ENCODE data around the gene ACIN1.

ACIN1 gene

DNA sequence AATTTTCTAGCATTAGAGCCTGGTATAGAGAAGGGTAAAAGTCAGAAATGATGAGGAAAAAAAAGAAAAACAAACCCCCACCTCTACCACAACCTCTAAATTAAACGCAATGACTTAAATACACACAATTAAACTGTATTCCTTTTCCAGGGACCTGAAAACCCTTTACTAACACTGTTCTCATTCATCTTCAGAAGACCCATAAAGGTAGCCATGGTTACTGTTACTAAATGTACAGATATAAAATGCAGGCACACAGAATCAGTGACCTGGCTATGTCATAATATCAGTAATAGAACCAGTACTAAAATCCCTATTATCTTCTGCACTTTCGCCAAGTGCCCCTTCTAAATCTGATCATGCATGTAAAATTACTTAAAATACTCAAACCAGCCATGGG, 1.4 kb downstream of the ACIN1 start:
- H3K9me3 ChIP-seq (ENCODE audit: control insufficient read depth in 2 of 2, low read length in 2 of 2), result no peaks in the 10 kb centered on the region
- H3K9ac ChIP-seq (ENCODE audit: low read length in 2 of 2), result peak overlapping the region in 1 of 2 donors; percentile 93
- H3K27ac ChIP-seq (ENCODE audit: low read length), result no peak overlapping the region
- peaks cover 18% of the 10 kb centered on the region for H3K4me1 ChIP-seq (ENCODE audit: control insufficient read depth, insufficient read depth, low read length)
- H3K27me3 ChIP-seq (ENCODE audit: control insufficient read depth in 1 of 2, insufficient read depth in 2 of 2, low read length in 2 of 2), result no peaks in the 10 kb centered on the region
- peaks cover 29 to 34% of the 10 kb centered on the region in 2 donors for H3K36me3 ChIP-seq (ENCODE audit: control insufficient read depth in 2 of 2, insufficient read depth in 2 of 2, low read length in 2 of 2)
- H3K4me3 ChIP-seq (ENCODE audit: low read length in 2 of 2), result peak overlapping the region; percentile 85 to 99

DNA sequence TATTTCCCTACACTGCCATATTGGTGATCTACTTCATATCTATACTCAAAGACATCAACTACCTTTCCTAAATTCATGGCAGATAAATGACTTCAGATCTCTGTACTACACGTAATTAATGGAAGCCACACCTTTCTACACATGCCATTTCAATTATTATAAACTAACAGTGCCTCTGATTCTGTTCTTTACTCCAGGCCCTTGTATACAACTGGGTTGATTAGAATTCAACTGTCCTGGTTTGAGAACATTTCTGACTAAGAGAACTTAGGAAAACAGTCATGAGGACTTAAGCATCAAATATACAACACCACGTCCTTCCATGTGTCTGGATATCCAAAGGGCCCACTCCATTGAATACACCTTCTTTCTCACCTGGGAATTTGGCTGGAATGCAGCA, 1.8 kb downstream of the ACIN1 start:
- H3K9me3 ChIP-seq (ENCODE audit: control insufficient read depth in 2 of 2, low read length in 2 of 2), result no peaks in the 10 kb centered on the region
- peaks cover 29 to 33% of the 10 kb centered on the region in 2 donors for H3K36me3 ChIP-seq (ENCODE audit: control insufficient read depth in 2 of 2, insufficient read depth in 2 of 2, low read length in 2 of 2)
- peaks cover 18% of the 10 kb centered on the region for H3K4me1 ChIP-seq (ENCODE audit: control insufficient read depth, insufficient read depth, low read length)
- peak overlapping the region; percentile 85 to 99 for H3K4me3 ChIP-seq (ENCODE audit: low read length in 2 of 2)
- no peaks in the 10 kb centered on the region for H3K27me3 ChIP-seq (ENCODE audit: control insufficient read depth in 1 of 2, insufficient read depth in 2 of 2, low read length in 2 of 2)
- H3K9ac ChIP-seq (ENCODE audit: low read length in 2 of 2), result peak overlapping the region in 1 of 2 donors; percentile 93
- no peak overlapping the region for H3K27ac ChIP-seq (ENCODE audit: low read length)

DNA sequence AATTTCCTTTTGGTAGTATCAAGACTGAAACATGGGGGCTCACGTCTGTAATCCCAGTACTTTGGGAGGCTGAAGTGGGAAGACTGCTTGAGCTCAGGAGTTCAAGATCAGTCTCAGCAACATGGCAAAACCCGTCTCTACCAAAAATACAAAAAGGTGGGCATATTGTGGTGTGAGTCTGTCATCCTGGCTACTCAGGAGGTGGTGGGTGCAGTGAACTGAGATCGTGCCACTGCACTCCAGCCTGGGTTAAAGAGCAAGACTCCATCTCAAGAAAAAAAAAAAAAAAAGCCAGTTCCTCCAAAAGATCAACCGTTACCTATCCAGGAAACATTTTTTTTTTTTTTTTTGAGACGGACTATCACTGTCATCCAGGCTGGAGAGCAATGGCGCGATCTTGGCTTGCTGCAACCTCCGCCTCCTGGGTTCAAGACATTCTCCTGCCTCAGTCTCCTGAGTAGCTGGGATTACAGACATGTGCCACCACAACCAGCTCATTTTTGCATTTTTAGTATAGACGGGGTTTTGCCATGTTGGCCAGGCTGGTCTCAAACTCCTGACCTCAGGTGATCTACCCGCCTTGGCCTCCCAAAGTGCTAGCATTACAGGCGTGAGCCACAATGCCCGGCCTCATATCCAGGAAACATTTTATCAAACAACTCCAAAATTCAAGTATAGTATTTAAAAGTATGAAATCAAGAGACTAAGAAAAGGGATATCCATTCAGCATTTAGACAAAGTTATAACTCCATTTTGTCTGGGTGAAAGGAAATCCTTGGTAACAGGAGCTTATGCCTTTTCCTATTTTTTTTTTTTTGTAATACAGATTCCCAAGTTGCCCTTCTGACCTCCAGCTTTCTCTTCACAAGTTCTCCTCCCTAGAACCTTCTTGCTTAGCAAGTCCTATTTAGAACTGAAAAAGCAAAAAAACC, 3.4 kb downstream of the ACIN1 start:
- Histone ChIP-seq H3K27me3 (ENCODE audit: control insufficient read depth in 1 of 2, insufficient read depth in 2 of 2, low read length in 2 of 2) (no peaks in the 10 kb centered on the region), H3K4me1 (ENCODE audit: control insufficient read depth, insufficient read depth, low read length) (peaks cover 13% of the 10 kb centered on the region), H3K9me3 (ENCODE audit: control insufficient read depth in 2 of 2, low read length in 2 of 2) (no peaks in the 10 kb centered on the region), H3K4me3 (ENCODE audit: low read length in 2 of 2) (no peak overlapping the region), H3K27ac (ENCODE audit: low read length) (no peak overlapping the region), H3K9ac (ENCODE audit: low read length in 2 of 2) (no peak overlapping the region), H3K36me3 (ENCODE audit: control insufficient read depth in 2 of 2, insufficient read depth in 2 of 2, low read length in 2 of 2) (peaks cover 26 to 34% of the 10 kb centered on the region in 2 donors)

DNA sequence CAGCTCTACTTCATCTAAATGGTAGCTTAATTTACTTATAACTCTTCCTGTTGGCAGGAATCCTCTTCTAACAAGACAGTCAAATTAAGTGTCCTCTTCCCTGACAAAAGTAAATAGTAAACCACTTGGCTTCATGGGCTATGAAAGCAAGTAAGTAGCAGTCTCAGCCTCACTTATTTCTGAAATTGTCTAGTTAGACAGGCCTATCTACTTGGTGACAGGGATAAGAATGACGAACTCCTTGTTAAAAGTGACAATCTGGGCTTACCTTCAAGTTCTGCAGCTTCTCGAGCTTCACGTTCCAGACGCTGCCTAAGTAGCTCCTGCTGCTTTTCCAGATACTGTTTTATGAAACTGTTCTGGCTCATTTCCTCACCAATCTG, 4.7 kb downstream of the ACIN1 start:
- no peak overlapping the region for H3K9ac ChIP-seq (ENCODE audit: low read length in 2 of 2)
- H3K4me1 ChIP-seq (ENCODE audit: control insufficient read depth, insufficient read depth, low read length), result peaks cover 11% of the 10 kb centered on the region
- H3K4me3 ChIP-seq (ENCODE audit: low read length in 2 of 2), result no peak overlapping the region
- no peak overlapping the region for H3K27ac ChIP-seq (ENCODE audit: low read length)
- no peaks in the 10 kb centered on the region for H3K9me3 ChIP-seq (ENCODE audit: control insufficient read depth in 2 of 2, low read length in 2 of 2)
- H3K36me3 ChIP-seq (ENCODE audit: control insufficient read depth in 2 of 2, insufficient read depth in 2 of 2, low read length in 2 of 2), result peaks cover 32 to 42% of the 10 kb centered on the region in 2 donors
- H3K27me3 ChIP-seq (ENCODE audit: control insufficient read depth in 1 of 2, insufficient read depth in 2 of 2, low read length in 2 of 2), result no peaks in the 10 kb centered on the region

DNA sequence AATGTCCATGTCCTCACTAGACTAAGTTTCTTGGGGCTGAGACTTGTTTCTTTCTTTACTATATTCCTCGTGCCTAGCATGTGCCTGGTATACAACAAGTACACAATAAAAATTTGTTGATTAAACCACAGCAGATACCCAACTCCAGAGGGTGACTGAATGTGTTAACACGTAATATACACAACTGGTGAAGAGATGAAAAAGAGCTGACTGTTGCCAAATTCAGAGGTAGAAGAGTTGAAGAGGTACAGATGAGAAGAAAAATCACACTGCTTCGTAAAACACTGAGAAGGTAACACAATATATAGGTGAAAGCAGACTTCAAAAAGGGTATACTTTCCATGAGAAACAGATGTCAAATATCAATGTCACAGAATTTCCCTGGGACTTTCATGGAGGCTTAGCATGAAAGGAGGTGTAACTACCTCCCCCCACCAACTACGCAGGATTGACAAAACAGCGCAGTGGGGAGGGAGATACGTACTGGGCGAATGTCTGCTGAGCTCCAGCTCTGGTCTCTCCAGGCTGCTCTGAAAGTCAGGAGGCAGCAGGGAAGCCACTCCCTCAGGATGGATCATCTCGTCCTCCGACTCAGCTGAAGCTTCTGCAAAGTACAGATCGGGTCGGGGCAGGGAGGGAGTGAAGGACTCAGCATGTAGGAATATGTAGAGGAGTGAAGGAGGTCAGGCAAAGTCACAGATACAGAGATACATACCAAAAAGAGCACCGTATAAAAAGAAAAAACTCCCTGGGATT, 5.3 kb downstream of the ACIN1 start:
- H3K4me1 ChIP-seq (ENCODE audit: control insufficient read depth, insufficient read depth, low read length), result peaks cover 11% of the 10 kb centered on the region
- no peak overlapping the region for H3K4me3 ChIP-seq (ENCODE audit: low read length in 2 of 2)
- H3K27ac ChIP-seq (ENCODE audit: low read length), result no peak overlapping the region
- no peaks in the 10 kb centered on the region for H3K27me3 ChIP-seq (ENCODE audit: control insufficient read depth in 1 of 2, insufficient read depth in 2 of 2, low read length in 2 of 2)
- H3K9ac ChIP-seq (ENCODE audit: low read length in 2 of 2), result no peak overlapping the region
- no peaks in the 10 kb centered on the region for H3K9me3 ChIP-seq (ENCODE audit: control insufficient read depth in 2 of 2, low read length in 2 of 2)
- H3K36me3 ChIP-seq (ENCODE audit: control insufficient read depth in 2 of 2, insufficient read depth in 2 of 2, low read length in 2 of 2), result peaks cover 33 to 42% of the 10 kb centered on the region in 2 donors

DNA sequence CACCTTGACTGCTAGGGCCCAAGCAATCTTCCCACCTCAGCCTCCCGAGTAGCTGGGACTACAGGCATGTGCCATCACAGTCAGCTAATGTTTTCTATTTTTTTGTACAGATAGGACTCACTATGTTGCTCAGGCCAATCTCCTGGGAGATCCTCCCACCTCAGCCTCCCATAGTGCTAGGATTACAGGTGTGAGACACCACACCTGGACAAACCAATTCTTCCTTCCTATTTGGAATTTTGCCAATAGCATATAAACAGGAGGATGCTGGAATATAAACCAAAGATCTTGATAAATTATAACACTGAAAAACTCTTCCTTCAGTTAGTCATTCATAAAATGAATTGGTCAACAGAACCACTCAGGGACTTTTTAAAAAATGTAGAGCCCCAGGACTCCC, 8.4 kb downstream of the ACIN1 start:
- no peak overlapping the region for H3K4me3 ChIP-seq (ENCODE audit: low read length in 2 of 2)
- peaks cover 32 to 40% of the 10 kb centered on the region in 2 donors for H3K36me3 ChIP-seq (ENCODE audit: control insufficient read depth in 2 of 2, insufficient read depth in 2 of 2, low read length in 2 of 2)
- H3K9me3 ChIP-seq (ENCODE audit: control insufficient read depth in 2 of 2, low read length in 2 of 2), result no peaks in the 10 kb centered on the region
- no peak overlapping the region for H3K27ac ChIP-seq (ENCODE audit: low read length)
- no peak overlapping the region for H3K9ac ChIP-seq (ENCODE audit: low read length in 2 of 2)
- no peaks in the 10 kb centered on the region for H3K4me1 ChIP-seq (ENCODE audit: control insufficient read depth, insufficient read depth, low read length)
- no peaks in the 10 kb centered on the region for H3K27me3 ChIP-seq (ENCODE audit: control insufficient read depth in 1 of 2, insufficient read depth in 2 of 2, low read length in 2 of 2)

DNA sequence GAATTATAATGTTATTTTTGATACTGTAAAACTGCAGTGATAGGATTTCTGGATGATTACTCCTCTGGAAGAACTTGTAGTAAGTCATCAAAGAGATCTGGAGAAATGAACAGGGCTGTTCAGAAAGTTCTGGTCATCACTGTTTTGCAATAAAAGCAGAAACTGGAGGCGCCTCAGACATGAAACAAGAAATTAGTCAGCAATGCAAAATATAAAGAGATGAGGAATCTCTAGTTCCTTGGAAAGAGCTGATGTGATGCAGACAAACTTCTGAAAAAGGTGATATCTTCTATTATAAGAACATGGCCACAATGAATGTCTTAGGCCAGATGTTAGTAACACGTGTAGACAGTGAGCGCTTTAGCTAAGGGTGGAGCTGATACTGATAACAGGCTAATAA, 9.5 kb downstream of the ACIN1 start:
- Histone ChIP-seq H3K4me3 (ENCODE audit: low read length in 2 of 2) (no peak overlapping the region), H3K9me3 (ENCODE audit: control insufficient read depth in 2 of 2, low read length in 2 of 2) (no peaks in the 10 kb centered on the region), H3K36me3 (ENCODE audit: control insufficient read depth in 2 of 2, insufficient read depth in 2 of 2, low read length in 2 of 2) (peaks cover 40 to 50% of the 10 kb centered on the region in 2 donors), H3K9ac (ENCODE audit: low read length in 2 of 2) (no peak overlapping the region), H3K27me3 (ENCODE audit: control insufficient read depth in 1 of 2, insufficient read depth in 2 of 2, low read length in 2 of 2) (no peaks in the 10 kb centered on the region), H3K4me1 (ENCODE audit: control insufficient read depth, insufficient read depth, low read length) (no peaks in the 10 kb centered on the region), H3K27ac (ENCODE audit: low read length) (no peak overlapping the region)

DNA sequence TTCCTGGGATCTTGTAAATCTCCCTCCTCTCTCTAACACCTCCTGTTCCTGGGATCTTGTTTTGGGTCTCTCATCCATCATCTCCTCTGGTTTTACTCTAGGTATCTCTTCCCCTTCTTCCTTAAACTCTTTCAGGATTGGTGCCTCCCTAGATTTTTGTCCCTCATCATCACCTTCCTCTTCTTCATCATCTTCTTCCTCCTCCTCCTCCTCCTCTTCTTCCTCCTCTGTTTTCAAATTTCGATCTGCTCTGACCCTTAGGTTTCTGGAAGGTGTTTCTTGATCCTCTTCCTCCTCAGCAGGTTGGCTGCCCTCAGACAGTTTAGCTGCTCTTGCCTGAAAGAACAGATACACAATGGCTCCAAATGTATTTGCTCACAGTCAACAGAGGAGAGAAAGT, 14.5 kb downstream of the ACIN1 start:
- Histone ChIP-seq H3K4me1 (ENCODE audit: control insufficient read depth, insufficient read depth, low read length) (peaks cover 7% of the 10 kb centered on the region), H3K4me3 (ENCODE audit: low read length in 2 of 2) (no peak overlapping the region), H3K27ac (ENCODE audit: low read length) (no peak overlapping the region), H3K9me3 (ENCODE audit: control insufficient read depth in 2 of 2, low read length in 2 of 2) (no peaks in the 10 kb centered on the region), H3K27me3 (ENCODE audit: control insufficient read depth in 1 of 2, insufficient read depth in 2 of 2, low read length in 2 of 2) (no peaks in the 10 kb centered on the region), H3K9ac (ENCODE audit: low read length in 2 of 2) (no peak overlapping the region), H3K36me3 (ENCODE audit: control insufficient read depth in 2 of 2, insufficient read depth in 2 of 2, low read length in 2 of 2) (peaks cover 60 to 63% of the 10 kb centered on the region in 2 donors)

DNA sequence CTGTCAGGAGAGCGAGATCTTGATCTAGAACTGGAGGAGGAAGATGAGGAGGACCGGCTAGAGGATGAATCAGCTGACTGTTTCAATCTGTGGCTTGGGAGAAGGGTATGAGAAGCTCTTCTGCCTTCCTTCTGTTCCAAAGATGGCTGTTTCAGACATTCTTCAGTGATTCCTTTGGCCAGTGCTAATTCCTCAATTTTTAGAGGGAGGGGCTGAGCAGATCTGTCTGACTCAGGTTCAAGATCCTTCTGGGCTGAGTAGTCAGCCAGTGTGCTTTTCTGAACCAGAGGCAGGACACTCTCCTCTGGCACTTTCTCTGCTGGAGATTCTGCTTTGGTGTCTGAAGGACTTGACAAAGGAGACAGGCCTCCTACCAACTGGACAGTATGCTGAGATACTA, 15.2 kb downstream of the ACIN1 start:
- Histone ChIP-seq H3K9ac (ENCODE audit: low read length in 2 of 2) (no peak overlapping the region), H3K4me1 (ENCODE audit: control insufficient read depth, insufficient read depth, low read length) (peaks cover 7% of the 10 kb centered on the region)

DNA sequence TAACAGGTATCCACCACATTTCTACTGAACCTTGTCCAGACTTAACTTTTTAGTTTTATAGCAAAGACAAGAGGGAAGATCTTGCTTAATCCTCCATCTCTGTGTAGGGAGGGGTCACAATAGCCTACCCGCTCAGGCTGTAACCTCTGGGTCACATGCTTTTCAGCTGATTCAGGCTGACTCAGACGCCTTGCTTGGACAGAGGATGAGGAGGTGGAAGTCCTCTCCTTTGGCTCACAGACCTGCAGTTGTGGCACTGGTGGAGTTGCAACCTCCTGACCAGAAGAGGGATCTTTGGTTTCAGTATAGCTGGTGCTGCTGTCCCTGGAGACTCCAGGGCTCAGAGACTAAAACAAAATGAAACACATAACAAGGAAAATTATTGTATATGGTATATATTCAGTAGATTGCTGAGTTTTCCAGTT, 16.2 kb downstream of the ACIN1 start:
- Histone ChIP-seq H3K9me3 (ENCODE audit: control insufficient read depth in 2 of 2, low read length in 2 of 2) (no peaks in the 10 kb centered on the region), H3K27me3 (ENCODE audit: control insufficient read depth in 1 of 2, insufficient read depth in 2 of 2, low read length in 2 of 2) (no peaks in the 10 kb centered on the region), H3K4me3 (ENCODE audit: low read length in 2 of 2) (no peak overlapping the region), H3K9ac (ENCODE audit: low read length in 2 of 2) (peak overlapping the region in 1 of 2 donors; percentile 38), H3K36me3 (ENCODE audit: control insufficient read depth in 2 of 2, insufficient read depth in 2 of 2, low read length in 2 of 2) (peaks cover 60 to 68% of the 10 kb centered on the region in 2 donors), H3K27ac (ENCODE audit: low read length) (no peak overlapping the region), H3K4me1 (ENCODE audit: control insufficient read depth, insufficient read depth, low read length) (peaks cover 7% of the 10 kb centered on the region)

More for the DNA sequence above, 15.2 kb downstream of the ACIN1 start:
- H3K36me3 ChIP-seq (ENCODE audit: control insufficient read depth in 2 of 2, insufficient read depth in 2 of 2, low read length in 2 of 2), result peaks cover 60 to 65% of the 10 kb centered on the region in 2 donors
- H3K27me3 ChIP-seq (ENCODE audit: control insufficient read depth in 1 of 2, insufficient read depth in 2 of 2, low read length in 2 of 2), result no peaks in the 10 kb centered on the region
- no peaks in the 10 kb centered on the region for H3K9me3 ChIP-seq (ENCODE audit: control insufficient read depth in 2 of 2, low read length in 2 of 2)
- H3K27ac ChIP-seq (ENCODE audit: low read length), result no peak overlapping the region
- no peak overlapping the region for H3K4me3 ChIP-seq (ENCODE audit: low read length in 2 of 2)

Measured in stomach smooth muscle (tissue), 2 donors.